GM23248 (cell line): ENCODE data around the gene TBC1D22A.

Source experiments
- EZH2 ChIP-seq: fragments of 200-600 bp; sonication (generic); IDR thresholded peaks from 2 replicates; pipeline ENCODE4 v1.6.1; 2018; ENCODE audit warnings: antibody characterized with exemption, mild to moderate bottlenecking; ENCODE audit not compliant: insufficient read depth, poor library complexity, severe bottlenecking
- EZH2phosphoT487 ChIP-seq: fragments of 200-600 bp; sonication (generic); IDR thresholded peaks from 2 replicates; pipeline ENCODE4 v1.6.1; 2018; ENCODE audit warnings: antibody characterized with exemption, moderate library complexity, mild to moderate bottlenecking, low read depth; ENCODE audit not compliant: insufficient read depth

- TF ChIP-seq EZH2phosphoT487 (no peak), EZH2 (no peak)
These were observed 34.6 kb upstream of the TBC1D22A start for GRCh38 chr22:46727813-46728364.
